ENCODE measurements around the gene PBXIP1. TPM values are rescaled to one million over a fixed set of nuclear protein-coding genes. Genes with fewer than 3 reads are reported as not detected.

The PBXIP1 gene
- total and polyA plus RNA-seq, 2 experiments from 2014 or later: 53.0 to 61.0 TPM

DNA sequence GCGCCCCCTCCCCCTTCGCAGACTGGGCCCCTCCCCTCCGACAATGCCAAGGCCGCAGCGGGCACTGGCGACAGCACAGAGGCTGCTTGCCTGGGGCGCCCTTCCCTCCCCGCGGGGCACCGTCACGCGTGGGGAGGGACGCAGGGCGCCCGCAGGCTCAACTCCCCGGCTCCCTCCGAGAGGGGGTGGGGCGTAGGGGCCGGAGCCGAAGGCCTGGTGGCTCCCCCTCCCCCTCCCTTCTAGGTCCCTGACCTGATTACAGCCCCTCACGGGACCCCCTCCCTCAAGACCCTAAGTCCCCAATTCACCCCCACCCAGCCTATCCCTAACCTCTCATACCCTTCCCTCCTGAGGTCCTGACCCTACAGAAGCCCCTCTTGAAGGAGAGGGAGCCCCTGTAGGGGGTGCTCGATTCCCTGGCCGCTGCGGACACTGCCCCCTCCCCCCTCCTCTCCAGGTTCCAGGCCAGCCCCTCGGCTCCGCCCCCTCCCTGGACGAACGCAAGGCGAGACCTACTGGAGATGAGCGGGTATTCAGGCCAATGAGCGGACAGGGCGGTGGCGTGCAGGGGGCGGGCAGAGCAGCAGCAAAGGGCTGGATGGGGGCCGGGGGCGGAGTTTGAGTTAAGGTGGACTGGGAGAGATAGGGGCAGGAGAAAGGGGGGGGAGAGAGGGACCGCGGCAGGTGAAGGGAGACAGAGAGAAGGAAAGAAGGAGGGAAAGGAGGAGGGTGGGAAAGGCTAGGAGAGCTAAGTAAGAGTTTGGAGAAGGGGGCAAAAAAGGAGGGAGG lies 46.0 kb upstream of the PBXIP1 start:
- Histone ChIP-seq H3K27ac (peak overlapping the region; percentile 98), H3K4me1 (ENCODE audit: insufficient read depth) (peaks cover 17% of the 10 kb centered on the region), H3K9me2 (replicated peaks; ENCODE audit: insufficient read depth) (no peaks in the 10 kb centered on the region), H3K36me3 (replicated peaks; ENCODE audit: insufficient read depth, low read depth) (no peaks in the 10 kb centered on the region), H2AFZ (peak overlapping the region; percentile 51), H3K79me2 (peaks cover 45% of the 10 kb centered on the region), H3K27me3 (no peaks in the 10 kb centered on the region), H4K20me1 (ENCODE audit: insufficient read depth, poor library complexity, severe bottlenecking) (peaks cover 10% of the 10 kb centered on the region), H3K9me3 (ENCODE audit: low read depth) (no peaks in the 10 kb centered on the region), H3K4me2 (peak overlapping the region; percentile 95), H3K4me3 (peak overlapping the region; percentile 69)
- TF ChIP-seq CTCF (IDR thresholded peaks at IDR 0.05; ENCODE audit: poor library complexity): peak; percentile 57
- no peak for TF ChIP-seq EZH2 (IDR thresholded peaks at IDR 0.05; ENCODE audit: borderline replicate concordance)
- WGBS (ENCODE audit: low lambda C conversion rate, missing lambda C conversion rate): 0% methylated on average over 20 of the region's 38 CpGs
- DNase-seq (ENCODE audit: low spot score): peak; percentile 99

GRCh38 chr1:155001425-155001674 lies 45.5 kb upstream of the PBXIP1 start:
- H3K4me1 ChIP-seq (ENCODE audit: insufficient read depth): peaks cover 17% of the 10 kb centered on the region
- no peak for DNase-seq (ENCODE audit: low spot score)
- no peaks in the 10 kb centered on the region for H3K27me3 ChIP-seq

DNA sequence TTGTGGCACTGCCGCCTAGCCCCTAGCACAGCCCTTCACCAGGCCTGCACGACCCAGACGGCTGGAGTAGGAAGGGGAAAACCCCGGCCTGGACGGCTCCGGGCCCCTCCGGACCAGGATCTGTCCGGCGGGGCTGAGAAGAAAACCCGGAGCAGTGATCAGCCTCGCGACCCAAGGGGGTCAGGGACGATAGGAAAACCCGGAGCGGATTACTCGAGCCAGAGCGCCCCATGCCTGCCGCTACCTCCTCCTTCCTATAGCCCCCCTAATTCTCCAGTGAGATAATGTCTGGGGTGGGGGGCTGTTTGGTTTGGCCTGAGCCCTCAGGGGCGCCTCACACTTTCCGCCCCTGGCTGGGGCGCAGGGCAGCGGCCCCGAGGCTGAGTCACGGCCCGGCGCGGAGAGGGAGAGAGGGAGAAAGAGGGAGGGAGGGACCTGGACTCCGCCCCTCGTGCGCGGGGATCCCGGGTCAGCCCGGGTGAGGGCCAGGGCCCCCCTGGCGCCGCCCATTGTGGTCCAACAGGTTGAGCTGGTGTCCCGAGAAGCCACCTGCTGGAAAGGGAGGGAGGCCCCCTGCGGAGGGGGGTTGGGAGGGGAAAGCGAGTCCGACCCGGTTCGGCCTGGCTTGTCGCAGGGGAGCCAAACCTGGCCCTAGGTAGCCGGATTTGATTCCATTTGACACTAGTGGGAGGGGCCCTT lies 45.0 kb upstream of the PBXIP1 start:
- WGBS (ENCODE audit: low lambda C conversion rate, missing lambda C conversion rate): 2% methylated on average over 40 of the region's 43 CpGs
- TF ChIP-seq EZH2phosphoT487 (IDR thresholded peaks at IDR 0.05; ENCODE audit: low read depth, severe bottlenecking, unreplicated experiment) (no peak), CTCF (IDR thresholded peaks at IDR 0.05; ENCODE audit: poor library complexity) (peak; percentile 2), EZH2 (IDR thresholded peaks at IDR 0.05; ENCODE audit: borderline replicate concordance) (peak; percentile 30)
- H3K4me2 ChIP-seq: peak overlapping the region; percentile 92
- H3K36me3 ChIP-seq (replicated peaks; ENCODE audit: insufficient read depth, low read depth): no peaks in the 10 kb centered on the region
- peaks cover 13% of the 10 kb centered on the region for H3K4me1 ChIP-seq (ENCODE audit: insufficient read depth)
- peak overlapping the region; percentile 51 for H2AFZ ChIP-seq
- no peaks in the 10 kb centered on the region for H3K27me3 ChIP-seq
- H3K9me2 ChIP-seq (replicated peaks; ENCODE audit: insufficient read depth): no peaks in the 10 kb centered on the region
- H3K79me2 ChIP-seq: peaks cover 35% of the 10 kb centered on the region
- no peaks in the 10 kb centered on the region for H3K9me3 ChIP-seq (ENCODE audit: low read depth)
- peak overlapping the region; percentile 69 for H3K4me3 ChIP-seq
- peak; percentile 97 for DNase-seq (ENCODE audit: low spot score)
- H4K20me1 ChIP-seq (ENCODE audit: insufficient read depth, poor library complexity, severe bottlenecking): peaks cover 10% of the 10 kb centered on the region
- peak overlapping the region; percentile 98 for H3K27ac ChIP-seq

More at GRCh38 chr1:155001425-155001674, 45.5 kb upstream of the PBXIP1 start:
- Histone ChIP-seq H2AFZ (peak overlapping the region; percentile 51), H3K4me3 (peak overlapping the region; percentile 69), H3K27ac (peak overlapping the region; percentile 98), H3K9me3 (ENCODE audit: low read depth) (no peaks in the 10 kb centered on the region), H4K20me1 (ENCODE audit: insufficient read depth, poor library complexity, severe bottlenecking) (peaks cover 10% of the 10 kb centered on the region), H3K4me2 (peak overlapping the region; percentile 92), H3K36me3 (replicated peaks; ENCODE audit: insufficient read depth, low read depth) (no peaks in the 10 kb centered on the region), H3K9me2 (replicated peaks; ENCODE audit: insufficient read depth) (no peaks in the 10 kb centered on the region), H3K79me2 (peaks cover 40% of the 10 kb centered on the region)
- under 1% methylated on average over 11 of the region's 11 CpGs for WGBS (ENCODE audit: low lambda C conversion rate, missing lambda C conversion rate)
- TF ChIP-seq EZH2 (IDR thresholded peaks at IDR 0.05; ENCODE audit: borderline replicate concordance): no peak
- no peak for TF ChIP-seq EZH2phosphoT487 (IDR thresholded peaks at IDR 0.05; ENCODE audit: low read depth, severe bottlenecking, unreplicated experiment)
- TF ChIP-seq CTCF (IDR thresholded peaks at IDR 0.05; ENCODE audit: poor library complexity): no peak

Measured in hepatocyte (in vitro differentiated cells).